SK-N-SH (cell line): ENCODE measurements around the gene GOLPH3. TPM values are rescaled to one million over a fixed set of nuclear protein-coding genes. Genes with fewer than 3 reads are reported as not detected.

Source experiments
- CTCF ChIA-PET: fragments of 300-600, 350-600 bp; formaldehyde crosslinking; extraction: SDS; loops from one replicate; lab custom pipeline; 2021; lab: Yijun Ruan, JAX
- POLR2A ChIA-PET: fragments of 350-600 bp; sonication (Branson Sonifier 250); formaldehyde crosslinking; extraction: SDS; loops from one replicate; lab custom pipeline; 2020; ENCODE audit warnings: antibody characterized with exemption, inconsistent platforms; lab: Yijun Ruan, JAX
- DNase-seq: peaks from one replicate; pipeline ENCODE4 v3.0.0; 2012
- H2AFZ ChIP-seq: fragments of 200-600 bp; sonication (generic); 2 replicates; pipeline ENCODE4 v1.8.1; 2016; ENCODE audit warnings: antibody characterized with exemption, mild to moderate bottlenecking, low read depth
- H3F3A ChIP-seq: fragments of 200-600 bp; sonication (generic); replicated peaks from 2 replicates; pipeline ENCODE3; 2016; ENCODE audit warnings: antibody characterized with exemption, mild to moderate bottlenecking; ENCODE audit not compliant: insufficient read depth
- H3K27ac ChIP-seq, 2 experiments: fragments of 200-500 bp in 1 of 2; fragments of 200-600 bp in 1 of 2; sonication (Bioruptor generic) in 1 of 2; sonication (generic), shearing (Covaris generic) in 1 of 2; 2 replicates each; pipeline versions ENCODE4 v1.5.1 to v1.6.1; 2014 to 2016; ENCODE audit warnings: low read depth in 2 of 2, inconsistent platforms in 1 of 2, low read length in 1 of 2, mild to moderate bottlenecking in 1 of 2, mixed read lengths in 1 of 2
- H3K27me3 ChIP-seq: fragments of 200-600 bp; sonication (generic), shearing (Covaris generic); 2 replicates; pipeline ENCODE4 v1.6.1; 2016; ENCODE audit warnings: mixed run types; ENCODE audit not compliant: insufficient read depth
- H3K36me3 ChIP-seq, 2 experiments: fragments of 200-500 bp in 1 of 2; fragments of 200-600 bp in 1 of 2; sonication (Bioruptor generic) in 1 of 2; sonication (generic) in 1 of 2; replicated peaks in 1 of 2; 2 replicates each; pipeline versions ENCODE3 to v1.5.1; 2014 to 2016; ENCODE audit warnings: low read length in 1 of 2, mild to moderate bottlenecking in 1 of 2; ENCODE audit not compliant: insufficient read depth in 2 of 2, control insufficient read depth in 1 of 2
- H3K4me1 ChIP-seq, 2 experiments: fragments of 200-500 bp in 1 of 2; fragments of 200-600 bp in 1 of 2; sonication (Bioruptor generic) in 1 of 2; sonication (generic), shearing (Covaris generic) in 1 of 2; 2 replicates each; pipeline versions ENCODE4 v1.5.1 to v1.6.1; 2014 to 2016; ENCODE audit warnings: low read depth in 1 of 2, low read length in 1 of 2, mixed run types in 1 of 2; ENCODE audit not compliant: insufficient read depth in 2 of 2, control insufficient read depth in 1 of 2
- H3K4me2 ChIP-seq: fragments of 200-600 bp; sonication (generic), shearing (Covaris generic); 2 replicates; pipeline ENCODE4 v1.6.1; 2017; ENCODE audit warnings: mixed run types
- H3K4me3 ChIP-seq, 2 experiments: fragments of 200-500 bp in 1 of 2; fragments of 200-600 bp in 1 of 2; sonication (Bioruptor generic) in 1 of 2; sonication (generic), shearing (Covaris generic) in 1 of 2; 2 replicates each; pipeline versions ENCODE4 v1.5.1 to v1.8.1; 2014 to 2016; ENCODE audit warnings: low read depth in 2 of 2, inconsistent platforms in 1 of 2, low read length in 1 of 2, mild to moderate bottlenecking in 1 of 2, mixed read lengths in 1 of 2, moderate library complexity in 1 of 2
- H3K79me2 ChIP-seq: fragments of 200-600 bp; sonication (generic); 2 replicates; pipeline ENCODE4 v1.8.1; 2017; ENCODE audit warnings: mild to moderate bottlenecking; ENCODE audit not compliant: insufficient read depth
- H3K9ac ChIP-seq: fragments of 200-600 bp; sonication (generic); 2 replicates; pipeline ENCODE4 v1.6.1; 2017; ENCODE audit warnings: mixed run types
- H3K9me2 ChIP-seq: fragments of 200-600 bp; sonication (generic); 2 replicates; pipeline ENCODE4 v1.6.1; 2017; ENCODE audit warnings: mixed run types
- H3K9me3 ChIP-seq: fragments of 200-600 bp; sonication (generic); 2 replicates; pipeline ENCODE4 v1.6.1; 2017; ENCODE audit warnings: mixed run types, mild to moderate bottlenecking, moderate library complexity
- H4K20me1 ChIP-seq: fragments of 200-600 bp; sonication (generic); 2 replicates; pipeline ENCODE4 v1.6.1; 2017; ENCODE audit warnings: mild to moderate bottlenecking, mixed run types; ENCODE audit not compliant: insufficient read depth
- ELF1 ChIP-seq: IDR thresholded peaks from 2 replicates; pipeline ENCODE4 v1.4.0; 2012
- EZH2phosphoT487 ChIP-seq: fragments of 200-600 bp; sonication (generic); IDR thresholded peaks from 2 replicates; pipeline ENCODE4 v1.6.1; 2017; ENCODE audit warnings: low read depth, mixed run types, mild to moderate bottlenecking, antibody characterized with exemption, moderate library complexity, borderline replicate concordance
- JUND ChIP-seq: IDR thresholded peaks from 2 replicates; pipeline ENCODE4 v1.4.0; 2012
- MAX ChIP-seq: IDR thresholded peaks from 2 replicates; pipeline ENCODE4 v1.4.0; 2012; ENCODE audit warnings: low read depth
- MXI1 ChIP-seq: IDR thresholded peaks from 2 replicates; pipeline ENCODE4 v1.6.1; 2012; ENCODE audit warnings: mild to moderate bottlenecking, low read depth, low read length, improper control_type of control experiment
- NRF1 ChIP-seq: IDR thresholded peaks from 2 replicates; pipeline ENCODE4 v1.6.1; 2012; ENCODE audit warnings: low read depth, mild to moderate bottlenecking, low read length
- POLR2AphosphoS5 ChIP-seq: IDR thresholded peaks from 2 replicates; pipeline ENCODE4 v1.6.1; 2012; ENCODE audit warnings: low read depth, low read length
- RCOR1 ChIP-seq: fragments of 150-350 bp; IDR thresholded peaks from 2 replicates; pipeline ENCODE4 v1.6.1; 2017; ENCODE audit warnings: antibody characterized with exemption, low read length
- SIN3A ChIP-seq: IDR thresholded peaks from 2 replicates; pipeline ENCODE4 v1.6.1; 2012; ENCODE audit warnings: low read depth, mild to moderate bottlenecking, low read length, moderate library complexity, borderline replicate concordance
- WGBS: methylation state at CpG from one replicate; pipeline ENCODE4 v1.1.6; 2017; ENCODE audit warnings: low lambda C conversion rate; 5-methylcytosine and 5-hydroxymethylcytosine counted together
- polyA plus RNA-seq, 3 experiments: library from polyadenylated mRNA; depleted of rRNA; stranded (reverse); fragments of >200 nt; gene quantifications; 2 replicates each; pipeline ENCODE4 v1.2.3, GENCODE V29; 2012
- TF ChIP-seq, protein P1 (sequence below): fragments of 150-350 bp; IDR thresholded peaks from 2 replicates; pipeline ENCODE4 v1.6.1; 2016; ENCODE audit warnings: mild to moderate bottlenecking, low read depth, low read length
- TF ChIP-seq, protein P2 (sequence below): fragments of 150-350 bp; IDR thresholded peaks from 2 replicates; pipeline ENCODE4 v1.6.1; 2017; ENCODE audit warnings: antibody characterized with exemption, low read length, low read depth, borderline replicate concordance
- TF ChIP-seq, protein P3 (sequence below): fragments of 200-600 bp; sonication (generic); IDR thresholded peaks from 2 replicates; pipeline ENCODE4 v1.6.1; 2017; ENCODE audit warnings: antibody characterized with exemption, mild to moderate bottlenecking, moderate library complexity

The GOLPH3 gene
- polyA plus RNA-seq, 1 of the 3 experiments (the other 2 are of a cell fraction): 25.5 TPM

- H3K27ac ChIP-seq: no peak overlapping the region
- ChIA-PET CTCF (interaction anchor here (0.6 to 1.8 kb wide), 5 partner anchors 13 to 535 kb away, joined by 3 to 14 read pairs (median 4); no protein-coding TSS in a partner anchor), POLR2A (no interaction called here)
- no peaks in the 10 kb centered on the region for H3K79me2 ChIP-seq
- H3K4me1 ChIP-seq: no peaks in the 10 kb centered on the region; a peak in 1 of 4 replicates
- WGBS: 87% methylated on average over 15 of the region's 24 CpGs
- H3K36me3 ChIP-seq: peaks cover 0 to under 1% of the 10 kb centered on the region in 2 experiments
- no peak overlapping the region for H2AFZ ChIP-seq
- no peak overlapping the region for H3K4me2 ChIP-seq
- H3K9ac ChIP-seq: no peak overlapping the region
- no peaks in the 10 kb centered on the region for H3K9me2 ChIP-seq
- no peaks in the 10 kb centered on the region for H3K27me3 ChIP-seq
- no peaks in the 10 kb centered on the region for H4K20me1 ChIP-seq
- no peaks in the 10 kb centered on the region for H3K9me3 ChIP-seq
- H3K4me3 ChIP-seq: no peak overlapping the region
- peaks cover 4% of the 10 kb centered on the region for H3F3A ChIP-seq
- DNase-seq: no peak
- no peak for TF ChIP-seq MXI1
- TF ChIP-seq ELF1: no peak
- TF ChIP-seq JUND: no peak
- TF ChIP-seq EZH2phosphoT487: no peak
- no peak for TF ChIP-seq RCOR1
- TF ChIP-seq, protein P1, sequence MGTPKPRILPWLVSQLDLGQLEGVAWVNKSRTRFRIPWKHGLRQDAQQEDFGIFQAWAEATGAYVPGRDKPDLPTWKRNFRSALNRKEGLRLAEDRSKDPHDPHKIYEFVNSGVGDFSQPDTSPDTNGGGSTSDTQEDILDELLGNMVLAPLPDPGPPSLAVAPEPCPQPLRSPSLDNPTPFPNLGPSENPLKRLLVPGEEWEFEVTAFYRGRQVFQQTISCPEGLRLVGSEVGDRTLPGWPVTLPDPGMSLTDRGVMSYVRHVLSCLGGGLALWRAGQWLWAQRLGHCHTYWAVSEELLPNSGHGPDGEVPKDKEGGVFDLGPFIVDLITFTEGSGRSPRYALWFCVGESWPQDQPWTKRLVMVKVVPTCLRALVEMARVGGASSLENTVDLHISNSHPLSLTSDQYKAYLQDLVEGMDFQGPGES: no peak
- no peak for TF ChIP-seq SIN3A
- TF ChIP-seq NRF1: no peak
- TF ChIP-seq MAX: no peak
- TF ChIP-seq POLR2AphosphoS5: no peak
- TF ChIP-seq, protein P2, sequence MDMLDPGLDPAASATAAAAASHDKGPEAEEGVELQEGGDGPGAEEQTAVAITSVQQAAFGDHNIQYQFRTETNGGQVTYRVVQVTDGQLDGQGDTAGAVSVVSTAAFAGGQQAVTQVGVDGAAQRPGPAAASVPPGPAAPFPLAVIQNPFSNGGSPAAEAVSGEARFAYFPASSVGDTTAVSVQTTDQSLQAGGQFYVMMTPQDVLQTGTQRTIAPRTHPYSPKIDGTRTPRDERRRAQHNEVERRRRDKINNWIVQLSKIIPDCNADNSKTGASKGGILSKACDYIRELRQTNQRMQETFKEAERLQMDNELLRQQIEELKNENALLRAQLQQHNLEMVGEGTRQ: no peak
- TF ChIP-seq, protein P3, sequence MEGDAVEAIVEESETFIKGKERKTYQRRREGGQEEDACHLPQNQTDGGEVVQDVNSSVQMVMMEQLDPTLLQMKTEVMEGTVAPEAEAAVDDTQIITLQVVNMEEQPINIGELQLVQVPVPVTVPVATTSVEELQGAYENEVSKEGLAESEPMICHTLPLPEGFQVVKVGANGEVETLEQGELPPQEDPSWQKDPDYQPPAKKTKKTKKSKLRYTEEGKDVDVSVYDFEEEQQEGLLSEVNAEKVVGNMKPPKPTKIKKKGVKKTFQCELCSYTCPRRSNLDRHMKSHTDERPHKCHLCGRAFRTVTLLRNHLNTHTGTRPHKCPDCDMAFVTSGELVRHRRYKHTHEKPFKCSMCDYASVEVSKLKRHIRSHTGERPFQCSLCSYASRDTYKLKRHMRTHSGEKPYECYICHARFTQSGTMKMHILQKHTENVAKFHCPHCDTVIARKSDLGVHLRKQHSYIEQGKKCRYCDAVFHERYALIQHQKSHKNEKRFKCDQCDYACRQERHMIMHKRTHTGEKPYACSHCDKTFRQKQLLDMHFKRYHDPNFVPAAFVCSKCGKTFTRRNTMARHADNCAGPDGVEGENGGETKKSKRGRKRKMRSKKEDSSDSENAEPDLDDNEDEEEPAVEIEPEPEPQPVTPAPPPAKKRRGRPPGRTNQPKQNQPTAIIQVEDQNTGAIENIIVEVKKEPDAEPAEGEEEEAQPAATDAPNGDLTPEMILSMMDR: no peak
Measured at GRCh38 chr5:32090026-32090754, 83.9 kb downstream of the GOLPH3 start.
